ENCODE data around the gene TCERG1L.

DNA sequence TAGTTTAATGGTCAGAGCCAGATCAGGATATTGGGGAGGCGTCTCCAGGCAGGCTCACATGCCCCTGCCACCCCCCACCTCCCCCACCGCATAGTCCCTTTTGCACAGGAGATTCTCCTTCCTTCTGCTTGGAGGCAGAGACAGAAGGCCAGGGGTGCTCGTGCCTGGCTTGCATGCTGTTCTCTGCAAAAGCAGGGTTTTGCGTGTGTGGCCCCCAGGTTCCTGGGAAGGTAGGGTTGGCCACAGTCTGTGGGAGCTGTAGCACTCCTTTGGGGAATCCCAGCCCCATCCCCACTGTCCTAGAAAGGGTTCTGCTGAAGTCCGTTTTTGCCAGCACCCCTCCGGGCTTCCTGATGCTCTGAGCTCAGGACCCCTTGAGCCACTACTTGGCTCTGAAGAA, 1.9 kb upstream of the TCERG1L start:
- TF ChIP-seq, protein P1, sequence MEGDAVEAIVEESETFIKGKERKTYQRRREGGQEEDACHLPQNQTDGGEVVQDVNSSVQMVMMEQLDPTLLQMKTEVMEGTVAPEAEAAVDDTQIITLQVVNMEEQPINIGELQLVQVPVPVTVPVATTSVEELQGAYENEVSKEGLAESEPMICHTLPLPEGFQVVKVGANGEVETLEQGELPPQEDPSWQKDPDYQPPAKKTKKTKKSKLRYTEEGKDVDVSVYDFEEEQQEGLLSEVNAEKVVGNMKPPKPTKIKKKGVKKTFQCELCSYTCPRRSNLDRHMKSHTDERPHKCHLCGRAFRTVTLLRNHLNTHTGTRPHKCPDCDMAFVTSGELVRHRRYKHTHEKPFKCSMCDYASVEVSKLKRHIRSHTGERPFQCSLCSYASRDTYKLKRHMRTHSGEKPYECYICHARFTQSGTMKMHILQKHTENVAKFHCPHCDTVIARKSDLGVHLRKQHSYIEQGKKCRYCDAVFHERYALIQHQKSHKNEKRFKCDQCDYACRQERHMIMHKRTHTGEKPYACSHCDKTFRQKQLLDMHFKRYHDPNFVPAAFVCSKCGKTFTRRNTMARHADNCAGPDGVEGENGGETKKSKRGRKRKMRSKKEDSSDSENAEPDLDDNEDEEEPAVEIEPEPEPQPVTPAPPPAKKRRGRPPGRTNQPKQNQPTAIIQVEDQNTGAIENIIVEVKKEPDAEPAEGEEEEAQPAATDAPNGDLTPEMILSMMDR (conservative IDR thresholded peaks at IDR 0.05): no peak
- TF ChIP-seq EZH2 (IDR thresholded peaks at IDR 0.05; ENCODE audit: low read depth): no peak

All from PC-9 (cell line).